GM12891 (cell line): ENCODE data around the gene RAB2B.

ENCODE experiments used
- POLR2A ChIP-seq: IDR thresholded peaks from 2 replicates; pipeline ENCODE4 v1.6.1; 2011; ENCODE audit warnings: low read depth, low read length, control low read depth
- POLR2AphosphoS5 ChIP-seq: IDR thresholded peaks from 2 replicates; pipeline ENCODE4 v1.6.1; 2011; ENCODE audit warnings: low read depth, low read length, control low read depth
- POU2F2 ChIP-seq: IDR thresholded peaks from 2 replicates; pipeline ENCODE4 v1.6.1; 2011; ENCODE audit warnings: low read depth, mild to moderate bottlenecking, control low read depth, low read length, moderate library complexity
- SPI1 ChIP-seq: IDR thresholded peaks from 2 replicates; pipeline ENCODE4 v1.6.1; 2011; ENCODE audit warnings: low read depth, low read length, control low read depth
- TAF1 ChIP-seq: IDR thresholded peaks from 2 replicates; pipeline ENCODE4 v1.6.1; 2011; ENCODE audit warnings: low read depth, low read length, control low read depth

GRCh38 chr14:21431126-21431525 lies 45.6 kb downstream of the RAB2B start:
- TF ChIP-seq POLR2A (no peak), POLR2AphosphoS5 (no peak), POU2F2 (no peak), TAF1 (no peak), SPI1 (no peak)
